GM12872 (cell line): ENCODE measurements around the gene OR10X1.

Source experiments
- TF ChIP-seq, protein P1 (sequence below): IDR thresholded peaks from 3 replicates; pipeline ENCODE4 v1.5.1; 2011; ENCODE audit warnings: low read depth, mild to moderate bottlenecking, low read length, moderate library complexity; ENCODE audit not compliant: insufficient read depth

The OR10X1 gene

DNA sequence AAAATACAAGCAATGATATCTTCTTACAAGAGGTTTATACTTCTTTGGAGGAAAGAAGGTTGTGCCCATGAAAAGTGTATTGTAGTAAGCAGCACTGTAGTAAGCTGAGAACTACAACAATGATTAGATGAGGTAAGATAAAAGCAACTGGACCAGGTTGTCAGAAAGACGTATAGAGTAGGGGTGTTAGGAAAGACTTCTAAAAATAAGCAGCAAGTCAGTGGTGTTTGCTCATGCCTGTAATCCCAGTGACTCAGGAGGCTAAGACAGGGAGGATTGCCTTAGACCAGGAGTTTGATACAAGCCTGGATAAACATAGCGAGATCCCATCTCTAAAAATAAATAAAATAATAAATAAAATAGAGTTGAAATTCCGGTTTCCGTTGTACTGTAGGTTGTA, 4.3 kb upstream of the OR10X1 start:
- TF ChIP-seq, protein P1, sequence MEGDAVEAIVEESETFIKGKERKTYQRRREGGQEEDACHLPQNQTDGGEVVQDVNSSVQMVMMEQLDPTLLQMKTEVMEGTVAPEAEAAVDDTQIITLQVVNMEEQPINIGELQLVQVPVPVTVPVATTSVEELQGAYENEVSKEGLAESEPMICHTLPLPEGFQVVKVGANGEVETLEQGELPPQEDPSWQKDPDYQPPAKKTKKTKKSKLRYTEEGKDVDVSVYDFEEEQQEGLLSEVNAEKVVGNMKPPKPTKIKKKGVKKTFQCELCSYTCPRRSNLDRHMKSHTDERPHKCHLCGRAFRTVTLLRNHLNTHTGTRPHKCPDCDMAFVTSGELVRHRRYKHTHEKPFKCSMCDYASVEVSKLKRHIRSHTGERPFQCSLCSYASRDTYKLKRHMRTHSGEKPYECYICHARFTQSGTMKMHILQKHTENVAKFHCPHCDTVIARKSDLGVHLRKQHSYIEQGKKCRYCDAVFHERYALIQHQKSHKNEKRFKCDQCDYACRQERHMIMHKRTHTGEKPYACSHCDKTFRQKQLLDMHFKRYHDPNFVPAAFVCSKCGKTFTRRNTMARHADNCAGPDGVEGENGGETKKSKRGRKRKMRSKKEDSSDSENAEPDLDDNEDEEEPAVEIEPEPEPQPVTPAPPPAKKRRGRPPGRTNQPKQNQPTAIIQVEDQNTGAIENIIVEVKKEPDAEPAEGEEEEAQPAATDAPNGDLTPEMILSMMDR: no peak

DNA sequence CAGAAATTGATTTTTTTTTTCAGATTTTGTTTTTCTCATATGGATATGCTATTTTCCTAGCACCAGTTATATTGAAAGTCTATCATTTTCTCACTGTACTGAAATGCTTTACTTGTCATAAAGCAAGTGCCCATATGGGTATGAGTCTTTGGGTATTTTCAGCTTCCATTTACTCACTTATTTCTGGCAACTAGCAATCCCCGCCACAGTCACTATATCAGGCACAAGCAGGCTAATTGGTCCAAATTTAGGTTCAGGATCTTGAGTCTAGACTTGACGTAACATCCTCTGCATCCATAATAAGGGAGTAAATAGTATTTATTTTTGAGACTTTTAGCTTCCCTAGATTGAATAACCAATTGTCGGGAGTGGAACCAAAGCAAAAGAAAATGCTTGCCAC, 2.1 kb downstream of the OR10X1 start:
- TF ChIP-seq, protein P1: no peak

DNA sequence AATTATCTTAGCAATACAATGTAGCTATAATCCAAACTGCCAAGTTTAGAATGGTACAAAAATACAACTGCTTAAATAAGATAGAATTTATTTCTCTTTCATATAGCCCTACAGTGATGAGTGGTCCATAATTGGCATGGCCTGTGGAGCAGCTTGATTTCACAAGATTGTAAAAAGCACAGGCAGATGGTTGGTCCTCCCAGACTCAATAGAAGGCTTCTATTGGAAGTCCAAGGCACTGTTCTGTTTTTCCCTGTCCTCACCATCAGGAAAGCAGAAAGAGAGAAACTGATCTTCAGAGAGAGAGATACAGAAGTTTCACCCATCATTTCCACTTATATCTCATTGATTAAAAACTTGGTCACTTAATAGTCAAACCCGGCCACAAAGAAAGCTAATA, 7.5 kb downstream of the OR10X1 start:
- TF ChIP-seq, protein P1: no peak

DNA sequence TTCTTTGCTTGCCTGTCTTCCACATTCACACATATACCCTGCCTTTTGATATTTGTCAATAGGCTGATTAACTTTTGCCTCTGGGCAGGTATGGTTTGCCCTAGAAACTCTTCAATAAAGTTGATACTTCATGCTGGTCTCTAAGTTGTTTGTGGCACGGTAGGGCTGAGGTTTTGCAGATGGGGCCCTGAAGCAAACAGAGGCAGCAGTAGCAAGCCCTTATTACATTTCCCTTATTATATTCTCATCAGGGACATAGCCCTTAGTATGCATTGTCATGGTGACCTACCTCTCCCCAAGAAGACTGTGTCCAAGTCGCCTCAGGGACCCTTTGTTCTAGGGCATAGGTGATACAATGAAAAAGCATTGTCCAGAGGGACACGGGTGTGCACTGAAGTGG, 9.2 kb downstream of the OR10X1 start, which contains the start of gene OR6P1:
Gene OR6P1, minus strand, starts transcription at position 101 of the 400 bp plus-strand sequence. CDS start 6,976 bp downstream, outside the sequence.
- TF ChIP-seq, protein P1: no peak

DNA sequence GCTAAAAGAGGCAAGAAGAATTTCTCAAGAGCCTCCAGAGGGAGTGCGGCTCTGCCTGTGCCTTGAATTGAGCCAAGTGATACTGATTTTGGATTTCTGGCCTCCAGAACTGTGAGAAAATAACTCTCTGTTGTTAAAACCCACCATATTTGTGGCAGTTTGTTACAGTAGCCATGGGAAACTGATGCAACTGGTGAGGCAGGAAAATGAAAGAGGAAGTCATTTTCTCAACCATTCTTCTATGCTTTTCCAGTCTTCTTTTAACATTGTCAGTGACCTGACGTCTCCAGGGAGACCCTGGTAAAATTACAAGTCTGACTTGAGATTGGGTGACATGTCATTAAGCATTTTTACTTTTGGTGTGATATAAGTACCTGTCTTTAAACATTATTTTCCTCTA, 15.1 kb downstream of the OR10X1 start:
- TF ChIP-seq, protein P1: no peak

DNA sequence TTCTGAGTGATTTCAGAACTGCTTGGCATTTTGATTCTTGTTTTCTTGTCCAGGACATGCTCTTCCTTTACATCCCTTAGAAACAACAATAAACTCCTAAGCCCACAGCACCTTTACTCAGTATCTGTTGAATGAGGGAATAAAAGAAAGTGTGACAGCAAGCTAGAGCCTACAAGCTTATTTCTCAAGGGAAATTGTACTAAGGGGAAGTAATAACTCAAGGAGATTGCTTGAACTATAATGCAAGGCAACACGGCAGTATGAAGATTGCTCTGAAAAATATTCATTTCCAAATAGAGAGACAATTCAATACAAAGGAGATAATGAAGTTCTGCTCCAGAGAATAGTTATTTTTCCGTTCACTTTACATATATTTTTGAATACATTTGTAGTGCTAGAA, 15.8 kb downstream of the OR10X1 start:
- TF ChIP-seq, protein P1: no peak

DNA sequence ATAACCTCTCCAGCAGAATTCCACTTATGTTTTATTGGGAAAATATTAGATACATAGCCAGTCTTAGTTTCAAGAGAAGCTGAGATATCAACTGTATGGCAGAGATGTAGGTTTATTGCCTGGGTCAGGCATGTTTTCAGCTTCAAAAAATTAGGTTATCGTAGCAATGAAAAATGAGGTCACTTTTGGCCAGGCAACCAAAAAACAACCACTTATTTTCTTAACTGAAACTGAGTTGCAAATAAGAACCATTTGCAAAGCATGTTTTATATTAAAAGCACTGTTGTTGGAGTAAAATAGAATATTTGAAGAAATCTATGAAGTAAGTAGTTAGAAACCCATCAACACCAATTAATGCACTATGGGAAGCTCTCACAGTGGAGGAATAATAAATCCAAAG, 20.0 kb downstream of the OR10X1 start:
- TF ChIP-seq, protein P1: no peak

DNA sequence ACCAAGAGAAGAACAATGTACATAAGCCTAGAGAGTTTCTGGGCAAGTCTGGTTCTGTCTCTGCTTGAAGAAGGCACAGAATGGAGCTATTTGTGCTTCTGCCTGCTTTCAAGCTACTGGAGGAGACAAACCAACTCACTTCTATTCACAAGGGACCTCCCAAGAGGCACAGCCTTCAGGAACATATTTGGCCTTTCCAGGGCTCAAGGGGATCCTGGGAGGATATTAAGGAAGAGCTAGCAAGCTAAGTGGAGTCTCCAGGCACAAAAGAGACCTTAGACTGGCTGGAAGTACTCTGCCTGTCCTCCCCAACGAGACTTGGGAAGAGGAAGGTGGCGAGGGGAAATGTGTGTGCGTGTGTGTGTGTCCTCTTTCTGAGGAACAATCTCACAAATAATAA, 25.3 kb downstream of the OR10X1 start, which contains the start of gene OR6Y1:
Gene OR6Y1, minus strand, starts transcription at position 54 of the 400 bp plus-strand sequence. CDS start 6,300 bp downstream, outside the sequence.
- TF ChIP-seq, protein P1: no peak
